HepG2 (cell line): ENCODE measurements around the gene MSI2. TPM values are rescaled to one million over a fixed set of nuclear protein-coding genes. Genes with fewer than 3 reads are reported as not detected.

ENCODE experiments used
- CBFB ChIP-seq: sonication (generic); formaldehyde crosslinking; IDR thresholded peaks from 2 replicates; pipeline ENCODE4 v1.4.0; 2020; ENCODE audit warnings: missing genetic modification reagents
- CENPBD1 ChIP-seq: sonication (generic); formaldehyde crosslinking; IDR thresholded peaks from 2 replicates; pipeline ENCODE4 v1.8.0; 2022; ENCODE audit warnings: missing genetic modification reagents, low read depth, mild to moderate bottlenecking, borderline replicate concordance
- ELF4 ChIP-seq: sonication (generic); formaldehyde crosslinking; IDR thresholded peaks from 2 replicates; pipeline ENCODE4 v1.5.0; 2020; ENCODE audit warnings: missing genetic modification reagents, mild to moderate bottlenecking, moderate library complexity, borderline replicate concordance
- FLYWCH1 ChIP-seq: sonication (generic); formaldehyde crosslinking; IDR thresholded peaks from 2 replicates; pipeline ENCODE4 v1.8.1; 2023; ENCODE audit warnings: mild to moderate bottlenecking, missing genetic modification reagents
- FOXA3 ChIP-seq: IDR thresholded peaks from 2 replicates; pipeline ENCODE4 v1.6.1; 2016; ENCODE audit warnings: missing genetic modification reagents, missing compliant biosample characterization
- HCFC1 ChIP-seq: fragments of 150-350 bp; IDR thresholded peaks from 2 replicates; pipeline ENCODE4 v1.6.1; 2014; ENCODE audit warnings: low read depth, low read length
- HNRNPK ChIP-seq: fragments of 200-400 bp; formaldehyde crosslinking; IDR thresholded peaks from 2 replicates; pipeline ENCODE4 v1.6.1; 2018; ENCODE audit warnings: low read length, low read depth, moderate library complexity, mild to moderate bottlenecking; ENCODE audit not compliant: poor library complexity, severe bottlenecking
- KDM5A ChIP-seq: fragments of 200-600 bp; sonication (generic); IDR thresholded peaks from 2 replicates; pipeline ENCODE4 v1.7.0; 2018; ENCODE audit warnings: antibody characterized with exemption, mild to moderate bottlenecking, low read length, borderline replicate concordance
- LBX2 ChIP-seq: sonication (generic); formaldehyde crosslinking; IDR thresholded peaks from 2 replicates; pipeline ENCODE4 v1.5.0; 2020; ENCODE audit warnings: missing genetic modification reagents, mild to moderate bottlenecking, borderline replicate concordance
- MAX ChIP-seq: IDR thresholded peaks from 2 replicates; pipeline ENCODE4 v1.6.1; 2012; ENCODE audit warnings: inconsistent platforms
- NAIF1 ChIP-seq: sonication (generic); formaldehyde crosslinking; IDR thresholded peaks from 2 replicates; pipeline ENCODE4 v1.5.0; 2020; ENCODE audit warnings: mild to moderate bottlenecking, missing genetic modification reagents, borderline replicate concordance
- PRDM15 ChIP-seq: sonication (generic); formaldehyde crosslinking; IDR thresholded peaks from 2 replicates; pipeline ENCODE4 v1.4.0; 2020; ENCODE audit warnings: missing genetic modification reagents
- SNAI1 ChIP-seq: sonication (generic); formaldehyde crosslinking; IDR thresholded peaks from 2 replicates; pipeline ENCODE4 v1.5.0; 2020; ENCODE audit warnings: mild to moderate bottlenecking, missing genetic modification reagents, borderline replicate concordance
- SP4 ChIP-seq: sonication (generic); formaldehyde crosslinking; IDR thresholded peaks from 2 replicates; pipeline ENCODE4 v1.8.1; 2023; ENCODE audit warnings: mild to moderate bottlenecking, missing genetic modification reagents
- SYNCRIP ChIP-seq: fragments of 200-400 bp; formaldehyde crosslinking; IDR thresholded peaks from 2 replicates; pipeline ENCODE4 v1.6.1; 2018; ENCODE audit warnings: mild to moderate bottlenecking, low read depth, low read length; ENCODE audit not compliant: insufficient read depth
- TARDBP ChIP-seq: sonication (generic); formaldehyde crosslinking; IDR thresholded peaks from 2 replicates; pipeline ENCODE4 v1.8.0; 2022; ENCODE audit warnings: mild to moderate bottlenecking, missing genetic modification reagents
- ZBTB20 ChIP-seq: sonication (generic); formaldehyde crosslinking; IDR thresholded peaks from 2 replicates; pipeline ENCODE4 v1.8.1; 2023; ENCODE audit warnings: missing genetic modification reagents, low read depth, mild to moderate bottlenecking, borderline replicate concordance
- ZBTB42 ChIP-seq: sonication (generic); formaldehyde crosslinking; IDR thresholded peaks from 2 replicates; pipeline ENCODE4 v1.5.0; 2020; ENCODE audit warnings: mild to moderate bottlenecking, missing genetic modification reagents
- ZNF350 ChIP-seq: sonication (generic); formaldehyde crosslinking; IDR thresholded peaks from 2 replicates; pipeline ENCODE4 v1.4.0; 2020; ENCODE audit warnings: mild to moderate bottlenecking, low read depth, missing genetic modification reagents, borderline replicate concordance
- ZNF550 ChIP-seq: sonication (generic); formaldehyde crosslinking; IDR thresholded peaks from 2 replicates; pipeline ENCODE4 v1.4.0; 2020; ENCODE audit warnings: mild to moderate bottlenecking, missing genetic modification reagents, borderline replicate concordance
- ZNF552 ChIP-seq: sonication (generic); formaldehyde crosslinking; IDR thresholded peaks from 2 replicates; pipeline ENCODE4 v1.9.0; 2022; ENCODE audit warnings: missing genetic modification reagents, mild to moderate bottlenecking, borderline replicate concordance
- ZNF775 ChIP-seq: sonication (generic); formaldehyde crosslinking; IDR thresholded peaks from 2 replicates; pipeline ENCODE4 v1.4.0; 2020; ENCODE audit warnings: missing genetic modification reagents, mild to moderate bottlenecking, moderate library complexity, borderline replicate concordance
- polyA plus RNA-seq, 8 experiments: library from polyadenylated mRNA; depleted of rRNA in 3 of 8; stranded (reverse) in 7 of 8; unstranded in 1 of 8; fragments of >200 nt; fragmentation: Illumina TruSeq in 4 of 8; extraction: Trizol in 4 of 8; gene quantifications; 2 replicates each; pipeline versions ENCODE4 v1.2.1 to v1.2.3, GENCODE V29; 2011 to 2016; ENCODE audit warnings: low read depth in 4 of 8, missing spikeins in 1 of 8, mixed read lengths in 1 of 8; ENCODE audit not compliant: insufficient read depth in 1 of 8
- total RNA-seq, 5 experiments: library from RNA; depleted of rRNA; stranded (reverse); fragments of >200 nt; fragmentation: Illumina TruSeq; extraction: Trizol; gene quantifications; 2 replicates each; pipeline ENCODE4 v1.2.3, GENCODE V29; 2016; ENCODE audit warnings: low read depth in 1 of 5

MSI2 gene
- total and polyA plus RNA-seq, 2 of the 13 experiments (the other 11 are each of a cell fraction or from before 2014, with no cell fraction given) = 77.5 to 78.4 TPM

- no peak for TF ChIP-seq PRDM15 (CRISPR knock-in tag)
- no peak for TF ChIP-seq FOXA3 (CRISPR knock-in tag)
- TF ChIP-seq ZNF350 (CRISPR knock-in tag) = peak; percentile 31; the same call in 1 of the 2 replicates
- no peak for TF ChIP-seq LBX2 (CRISPR knock-in tag)
- TF ChIP-seq NAIF1 (CRISPR knock-in tag) = no peak
- no peak for TF ChIP-seq SP4 (CRISPR knock-in tag)
- no peak for TF ChIP-seq ZNF552 (CRISPR knock-in tag)
- no peak for TF ChIP-seq ZBTB20
- TF ChIP-seq TARDBP = peak; percentile 83; the same call in 1 of the 2 replicates
- TF ChIP-seq CENPBD1 (CRISPR knock-in tag) = no peak
- TF ChIP-seq FLYWCH1 (CRISPR knock-in tag) = no peak
- TF ChIP-seq SNAI1 (CRISPR knock-in tag) = no peak
- no peak for TF ChIP-seq HCFC1
- TF ChIP-seq ZBTB42 = no peak
- TF ChIP-seq ELF4 (CRISPR knock-in tag) = no peak
- no peak for TF ChIP-seq HNRNPK
- TF ChIP-seq KDM5A = no peak
- TF ChIP-seq ZNF775 (CRISPR knock-in tag) = no peak
- TF ChIP-seq ZNF550 (CRISPR knock-in tag) = no peak
- TF ChIP-seq CBFB (CRISPR knock-in tag) = no peak; the same call in 1 of the 2 replicates
- TF ChIP-seq SYNCRIP = no peak
- peak; percentile 33; the same call in 1 of the 2 replicates for TF ChIP-seq MAX
Observed at GRCh38 chr17:57697891-57698711, 441.8 kb downstream of the MSI2 start (continued).
